GM19452 (cell line): ENCODE measurements around the gene BLVRB.
"Not testable (repeated sequence)": the region's sequence is repeated elsewhere in the genome, so short reads cannot be mapped to it uniquely, and the experiment has no call there.

ENCODE experiments used
- ATAC-seq: cut with Tn5 transposase; IDR thresholded peaks from one replicate; pipeline ENCODE4 v1.9.1; 2021; ENCODE audit not compliant: unreplicated experiment

BLVRB gene

GRCh38 chr19:40410030-40410389 lies 55.5 kb downstream of the BLVRB start:
- no peak for ATAC-seq

GRCh38 chr19:40408598-40408925 lies 57.0 kb downstream of the BLVRB start:
- ATAC-seq, result not testable (repeated sequence)

GRCh38 chr19:40407714-40408597 lies 57.6 kb downstream of the BLVRB start:
- no peak for ATAC-seq

- ATAC-seq, result no peak
Measured at GRCh38 chr19:40403262-40403984, 62.1 kb downstream of the BLVRB start.

GRCh38 chr19:40400559-40400958 lies 65.0 kb downstream of the BLVRB start:
- no peak for ATAC-seq

- ATAC-seq, result no peak
Measured at GRCh38 chr19:40398417-40399131, 67.0 kb downstream of the BLVRB start.
